ENCODE results near the gene DAO.
A peak's percentile ranks its signal among the peaks of the same experiment; 100 is the strongest.

Gene DAO

GRCh38 chr12:108875682-108876361, 4.1 kb upstream of the DAO start:
- no peak for DNase-seq (ENCODE audit: low read depth in 2 of 2)

- no peak for DNase-seq (ENCODE audit: low read depth in 2 of 2)
Observed at GRCh38 chr12:108876550-108876949, 3.3 kb upstream of the DAO start.

- DNase-seq (ENCODE audit: low read depth in 2 of 2) = no peak
Observed at GRCh38 chr12:108881953-108882352, 2.1 kb downstream of the DAO start.

- DNase-seq (ENCODE audit: low read depth in 2 of 2) = peak; percentile 33 to 37
Observed at GRCh38 chr12:108884116-108885012, 4.5 kb downstream of the DAO start.

GRCh38 chr12:108886873-108887629, 7.2 kb downstream of the DAO start:
- DNase-seq (ENCODE audit: low read depth in 2 of 2) = no peak

GRCh38 chr12:108888031-108888430, 8.1 kb downstream of the DAO start:
- no peak for DNase-seq (ENCODE audit: low read depth in 2 of 2)

- no peak for DNase-seq (ENCODE audit: low read depth in 2 of 2)
Observed at GRCh38 chr12:108890208-108890607, 10.3 kb downstream of the DAO start.

- DNase-seq (ENCODE audit: low read depth in 2 of 2) = no peak
Observed at GRCh38 chr12:108895220-108895802, 15.4 kb downstream of the DAO start.

GRCh38 chr12:108896336-108896735, 16.4 kb downstream of the DAO start:
- DNase-seq (ENCODE audit: low read depth in 2 of 2) = no peak

GRCh38 chr12:108896817-108897216, 16.9 kb downstream of the DAO start:
- DNase-seq (ENCODE audit: low read depth in 2 of 2) = no peak

GRCh38 chr12:108899145-108899544, 19.3 kb downstream of the DAO start:
- no peak for DNase-seq (ENCODE audit: low read depth in 2 of 2)

- DNase-seq (ENCODE audit: low read depth in 2 of 2) = no peak
Observed at GRCh38 chr12:108905725-108906124, 25.8 kb downstream of the DAO start.

- no peak for DNase-seq (ENCODE audit: low read depth in 2 of 2)
Observed at GRCh38 chr12:108906971-108907370, 27.1 kb downstream of the DAO start.

GRCh38 chr12:108907839-108908351, 28.0 kb downstream of the DAO start:
- DNase-seq (ENCODE audit: low read depth in 2 of 2) = no peak

GRCh38 chr12:108910336-108910735, 30.4 kb downstream of the DAO start:
- DNase-seq (ENCODE audit: low read depth in 2 of 2) = no peak

- DNase-seq (ENCODE audit: low read depth in 2 of 2) = no peak
Observed at GRCh38 chr12:108911915-108912314, 32.0 kb downstream of the DAO start.

- no peak for DNase-seq (ENCODE audit: low read depth in 2 of 2)
Observed at GRCh38 chr12:108912361-108912760, 32.5 kb downstream of the DAO start.

GRCh38 chr12:108914121-108914531, 34.2 kb downstream of the DAO start:
- DNase-seq (ENCODE audit: low read depth in 2 of 2) = no peak

GRCh38 chr12:108915632-108916133, 35.8 kb downstream of the DAO start:
- no peak for DNase-seq (ENCODE audit: low read depth in 2 of 2)

GRCh38 chr12:108916336-108916735, 36.4 kb downstream of the DAO start:
- DNase-seq (ENCODE audit: low read depth in 2 of 2) = no peak

GRCh38 chr12:108918206-108918605, 38.3 kb downstream of the DAO start:
- DNase-seq (ENCODE audit: low read depth in 2 of 2) = no peak

All from stimulated activated CD8-positive, alpha-beta memory T cell treated with anti-CD3 and anti-CD28 coated beads, Interleukin-15, amount 100 ng/mL, for 48 hours (primary cell).